ENCODE measurements around the gene AKAP9.
"Not testable (repeated sequence)": the region's sequence is repeated elsewhere in the genome, so short reads cannot be mapped to it uniquely, and the experiment has no call there.

AKAP9 gene

DNA sequence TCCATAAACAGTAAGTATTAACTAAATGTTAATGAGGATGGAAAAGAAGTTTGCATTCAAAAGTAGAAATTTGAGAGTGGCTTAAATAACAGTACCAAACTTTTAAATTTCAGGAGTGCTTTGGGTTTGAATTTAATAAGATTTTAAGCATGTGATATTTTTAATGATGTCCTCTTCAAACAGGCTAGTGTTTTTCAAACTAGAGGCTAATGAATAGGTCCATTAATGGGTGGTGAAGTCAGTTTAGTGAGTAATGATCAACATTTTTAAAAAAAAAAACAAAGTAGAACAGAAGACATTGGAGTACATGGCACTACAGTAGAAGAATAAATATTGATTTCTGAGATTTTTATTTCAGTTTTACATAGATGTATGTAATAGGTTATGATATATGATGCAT is 72.9 kb downstream of the AKAP9 start:
- DNase-seq: no peak

DNA sequence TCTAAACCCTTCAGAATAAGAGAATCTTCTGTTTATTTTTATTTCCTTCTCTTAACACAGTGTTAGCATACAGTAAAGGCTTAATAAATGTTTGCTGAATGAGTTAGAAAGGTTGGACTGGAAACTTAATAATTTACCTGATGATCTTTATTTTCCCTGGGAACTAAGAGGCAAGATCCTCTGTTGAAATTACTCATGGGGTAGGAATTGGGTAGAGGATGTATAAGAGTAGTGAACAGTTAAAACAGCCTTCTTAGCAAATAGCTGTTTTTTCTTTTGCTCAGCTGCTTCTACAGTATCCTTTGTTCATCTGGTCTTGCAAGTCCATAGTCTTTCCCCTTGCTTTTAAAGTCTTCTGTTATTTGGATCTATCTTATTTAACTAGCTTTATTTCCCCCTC is 80.0 kb downstream of the AKAP9 start:
- DNase-seq: no peak

DNA sequence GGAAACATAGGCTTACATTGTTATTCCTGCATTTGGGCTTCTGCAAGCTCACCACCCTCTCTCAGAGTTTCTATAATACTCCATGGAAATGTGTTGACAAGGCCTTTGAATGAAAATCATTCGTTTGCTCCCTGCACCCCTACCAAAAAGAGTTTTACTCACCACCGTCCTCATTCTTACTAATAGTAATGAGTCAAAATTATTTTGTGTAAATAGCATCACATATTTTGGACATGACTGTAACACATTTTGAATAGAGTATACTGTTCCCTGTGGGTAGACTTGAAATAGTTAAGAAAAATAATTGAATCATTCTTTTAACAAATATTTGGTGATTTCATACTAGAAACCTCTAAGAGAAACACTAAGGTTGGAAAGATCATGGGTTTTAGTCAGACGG is 84.6 kb downstream of the AKAP9 start:
- DNase-seq: no peak

DNA sequence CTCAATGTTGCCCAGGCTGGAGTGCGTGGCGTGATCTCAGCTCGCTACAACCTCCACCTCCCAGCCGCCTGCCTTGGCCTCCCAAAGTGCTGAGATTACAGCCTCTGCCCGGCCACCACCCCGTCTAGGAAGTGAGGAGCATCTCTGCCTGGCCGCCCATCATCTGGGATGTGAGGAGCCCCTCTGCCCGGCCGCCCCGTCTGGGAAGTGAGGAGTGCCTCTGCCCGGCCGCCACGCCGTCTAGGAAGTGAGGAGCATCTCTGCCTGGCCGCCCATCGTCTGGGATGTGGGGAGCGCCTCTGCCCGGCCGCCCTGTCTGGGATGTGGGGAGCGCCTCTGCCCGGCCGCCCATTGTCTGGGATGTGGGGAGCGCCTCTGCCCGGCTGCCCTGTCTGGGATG is 86.0 kb downstream of the AKAP9 start:
- not testable (repeated sequence) for DNase-seq

DNA sequence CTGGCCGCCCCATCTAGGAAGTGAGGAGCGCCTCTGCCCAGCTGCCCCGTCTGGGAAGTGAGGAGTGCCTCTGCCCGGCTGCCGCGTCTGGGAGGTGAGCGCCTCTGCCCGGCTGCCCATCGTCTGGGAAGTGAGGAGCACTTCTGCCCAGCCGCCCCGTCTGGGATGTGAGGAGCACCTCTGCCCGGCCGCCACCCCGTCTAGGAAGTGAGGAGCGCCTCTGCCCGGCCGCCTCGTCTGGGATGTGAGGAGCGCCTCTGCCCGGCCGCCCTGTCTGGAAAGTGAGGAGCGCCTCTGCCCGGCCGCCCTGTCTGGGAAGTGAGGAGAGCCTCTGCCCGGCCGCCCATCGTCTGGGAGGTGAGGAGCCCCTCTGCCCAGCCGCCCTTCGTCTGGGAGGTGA is 86.5 kb downstream of the AKAP9 start:
- not testable (repeated sequence) for DNase-seq

DNA sequence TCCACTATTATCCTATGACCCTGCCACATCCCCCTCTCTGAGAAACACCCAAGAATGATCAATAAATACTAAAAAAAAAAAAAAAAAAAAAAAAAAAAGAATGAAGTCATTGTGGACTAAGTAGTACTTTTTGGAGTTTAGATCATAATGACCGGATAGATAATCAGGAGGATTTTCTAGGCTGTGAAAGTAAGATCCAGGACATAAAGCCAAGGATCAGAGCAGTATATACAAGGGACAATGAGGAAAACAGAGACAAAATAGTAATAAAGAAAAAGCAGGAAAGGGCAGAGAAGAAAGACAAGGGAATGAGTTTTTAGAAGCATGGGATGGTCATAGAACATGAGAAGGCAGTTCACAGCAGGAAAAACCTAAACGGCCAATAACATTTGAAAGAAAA is 87.6 kb downstream of the AKAP9 start:
- peak; percentile 8 for DNase-seq

DNA sequence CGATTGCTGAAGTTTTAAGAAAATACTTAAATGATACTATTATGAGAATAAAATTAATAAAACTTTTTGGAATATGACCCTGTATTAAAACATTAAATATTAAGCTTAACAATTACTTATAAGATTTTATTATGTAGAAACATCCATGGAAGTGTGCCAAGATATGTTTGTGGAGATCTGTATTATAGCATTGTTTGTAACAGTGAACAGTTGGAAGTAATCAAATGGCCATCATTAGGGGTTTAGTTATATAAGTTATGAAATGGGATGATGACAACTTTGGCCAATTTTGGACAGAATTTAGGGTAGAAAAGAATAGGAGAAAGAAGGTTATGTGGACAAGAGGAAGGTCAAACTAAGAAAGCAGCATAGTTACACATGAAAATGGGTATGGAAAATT is 88.0 kb downstream of the AKAP9 start:
- DNase-seq: no peak

DNA sequence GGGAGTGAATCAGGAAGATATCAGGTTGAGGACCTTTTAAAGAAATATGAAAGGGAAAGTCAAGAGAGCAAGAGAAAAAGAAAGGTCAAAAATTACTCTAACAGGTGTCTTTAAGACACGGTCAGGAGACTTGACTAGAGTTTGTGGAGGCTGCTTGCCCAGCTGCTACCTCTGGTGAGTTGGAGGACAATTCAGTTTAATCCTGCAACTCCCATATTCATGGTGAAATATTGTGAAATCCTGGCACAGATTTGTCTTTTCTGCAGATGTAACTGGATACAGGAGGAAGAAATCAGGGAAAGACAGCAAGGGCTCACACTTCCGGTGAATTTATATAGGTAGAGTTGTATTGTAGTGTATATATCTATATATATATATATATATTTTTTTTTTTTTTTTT is 93.5 kb downstream of the AKAP9 start:
- no peak for DNase-seq

DNA sequence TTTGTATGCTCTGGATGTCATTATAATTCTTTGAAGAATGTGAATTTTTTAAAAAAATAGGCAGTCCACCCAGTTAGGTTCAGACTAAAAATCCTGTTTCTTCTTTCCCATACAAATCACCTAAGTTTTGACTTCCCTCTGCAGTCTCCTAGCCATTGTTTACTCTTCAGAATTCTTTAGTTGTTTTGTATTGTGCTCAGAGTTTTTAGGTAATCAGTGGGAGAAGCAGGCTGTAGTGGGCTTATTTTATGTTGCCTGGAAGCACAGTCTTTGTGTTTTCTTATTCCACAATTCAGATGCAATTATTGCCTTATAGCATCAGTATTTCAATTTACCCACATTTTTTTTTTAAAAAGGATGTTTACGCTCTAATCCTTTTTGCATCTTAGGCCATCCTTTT is 94.9 kb downstream of the AKAP9 start:
- no peak for DNase-seq

DNA sequence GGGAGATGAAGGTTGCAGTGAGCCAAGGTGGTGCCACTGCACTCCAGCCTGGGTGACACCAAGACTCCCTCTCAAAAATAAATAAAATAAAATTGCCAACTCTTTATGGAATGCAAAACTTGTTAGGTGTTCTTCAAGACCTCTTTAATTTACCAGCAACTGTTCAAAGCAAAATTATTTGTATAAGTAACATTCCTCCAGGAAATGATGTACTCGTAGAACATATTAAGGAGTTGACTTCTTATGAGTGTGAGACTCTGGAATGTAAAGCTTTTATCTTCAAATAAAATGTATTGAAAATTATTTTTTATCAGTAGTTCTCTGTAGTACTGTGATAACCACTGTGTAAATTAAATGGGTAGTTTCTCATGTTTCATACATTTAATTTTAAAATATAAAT is 99.2 kb downstream of the AKAP9 start:
- no peak for DNase-seq

DNA sequence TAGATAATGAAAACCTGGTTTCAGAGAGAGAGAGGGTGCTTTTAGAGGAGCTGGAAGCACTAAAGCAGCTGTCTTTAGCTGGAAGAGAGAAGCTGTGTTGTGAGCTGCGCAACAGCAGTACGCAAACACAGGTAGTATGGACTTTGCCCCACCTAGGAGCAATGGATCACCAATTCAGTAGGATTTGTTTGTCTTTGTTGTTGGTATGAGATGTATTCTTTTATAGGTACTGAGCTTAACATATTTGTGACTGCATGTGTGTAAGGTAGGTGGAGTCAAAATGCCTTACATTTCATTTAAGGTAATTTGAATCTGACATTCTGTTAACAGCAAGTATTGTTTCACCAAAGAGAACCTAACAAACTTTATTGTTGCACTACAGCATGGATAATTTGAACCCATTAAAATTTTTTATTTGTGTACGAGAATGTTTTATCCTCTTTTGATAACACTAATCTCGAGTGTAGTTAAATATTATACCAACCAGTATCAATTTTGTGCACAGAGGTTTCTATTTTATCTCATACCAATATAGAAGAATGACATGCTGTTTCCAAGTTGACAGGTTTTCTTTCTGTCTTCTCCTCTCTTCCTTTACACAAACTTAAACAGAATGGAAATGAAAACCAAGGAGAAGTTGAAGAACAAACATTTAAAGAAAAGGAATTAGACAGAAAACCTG is 101.5 kb downstream of the AKAP9 start:
- DNase-seq: no peak

DNA sequence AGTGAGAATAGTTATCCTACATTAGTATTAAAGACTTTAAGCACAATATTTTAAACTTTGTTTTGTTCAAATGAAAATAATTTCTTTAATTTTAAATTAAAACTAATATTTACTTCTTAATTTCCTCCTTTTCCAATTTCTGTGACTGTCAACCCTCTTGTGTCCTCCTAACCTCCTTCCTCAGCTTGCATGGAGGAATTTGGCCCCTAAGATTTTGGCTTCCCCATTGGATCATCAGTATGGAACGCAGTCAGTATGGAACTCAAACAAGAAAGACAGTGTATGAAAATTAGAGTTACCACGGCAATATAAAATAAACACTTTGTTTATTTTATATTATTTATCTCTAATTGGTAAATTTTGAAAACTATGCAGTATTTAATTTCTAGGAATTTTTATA is 102.4 kb downstream of the AKAP9 start:
- no peak for DNase-seq

DNA sequence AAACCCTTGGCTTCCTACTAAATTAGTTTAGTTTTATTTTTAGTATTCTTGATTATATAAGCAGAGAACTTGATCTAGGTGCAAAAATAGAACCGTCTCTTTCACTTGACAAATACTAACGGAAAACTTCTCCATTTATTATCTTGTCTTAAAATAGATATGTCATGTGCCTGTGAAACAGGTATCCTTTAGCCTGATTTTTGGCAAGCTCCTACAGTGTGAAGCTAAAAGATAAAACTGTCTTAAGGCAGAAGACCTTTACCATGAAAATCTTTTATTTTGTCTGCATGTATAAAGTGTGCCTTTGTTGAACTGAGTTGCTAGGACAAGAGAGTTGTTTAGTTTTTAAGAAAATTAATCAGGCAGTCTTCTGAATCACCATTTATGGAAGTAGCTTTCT is 103.0 kb downstream of the AKAP9 start:
- no peak for DNase-seq

DNA sequence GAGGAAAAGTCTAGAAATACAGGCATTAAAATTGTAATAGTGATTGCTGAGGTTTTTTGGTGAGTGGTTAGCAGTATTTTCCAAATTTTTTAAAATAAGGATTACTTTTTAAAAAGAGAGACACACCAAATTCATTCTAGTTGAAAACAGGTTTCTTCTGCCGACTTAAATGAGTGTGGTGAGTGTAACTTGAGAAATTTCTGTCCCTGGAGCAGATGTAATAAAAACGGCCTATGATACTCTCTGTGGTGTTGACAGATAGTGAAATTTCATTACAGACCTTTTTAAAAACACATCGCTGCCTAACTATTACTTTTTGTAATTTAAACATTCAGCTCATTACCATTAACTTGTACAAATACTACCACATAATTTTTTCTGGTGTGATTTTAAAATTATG is 103.5 kb downstream of the AKAP9 start:
- no peak for DNase-seq

DNA sequence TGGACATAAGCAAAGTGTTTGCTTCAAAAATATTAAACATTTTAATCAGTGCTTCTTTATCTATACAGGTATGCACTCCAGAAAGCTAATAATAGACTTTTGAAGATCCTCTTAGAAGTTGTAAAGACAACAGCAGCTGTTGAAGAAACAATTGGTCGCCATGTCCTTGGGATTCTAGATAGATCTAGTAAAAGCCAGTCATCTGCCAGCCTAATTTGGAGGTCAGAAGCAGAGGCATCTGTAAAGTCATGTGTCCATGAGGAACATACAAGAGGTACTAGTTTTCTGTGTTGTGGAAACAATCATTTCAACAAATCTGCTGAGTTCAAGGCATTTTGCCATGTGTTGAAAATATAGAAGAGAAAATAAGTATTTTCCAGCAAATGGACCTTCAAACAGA is 104.3 kb downstream of the AKAP9 start:
- peak; percentile 79 for DNase-seq

DNA sequence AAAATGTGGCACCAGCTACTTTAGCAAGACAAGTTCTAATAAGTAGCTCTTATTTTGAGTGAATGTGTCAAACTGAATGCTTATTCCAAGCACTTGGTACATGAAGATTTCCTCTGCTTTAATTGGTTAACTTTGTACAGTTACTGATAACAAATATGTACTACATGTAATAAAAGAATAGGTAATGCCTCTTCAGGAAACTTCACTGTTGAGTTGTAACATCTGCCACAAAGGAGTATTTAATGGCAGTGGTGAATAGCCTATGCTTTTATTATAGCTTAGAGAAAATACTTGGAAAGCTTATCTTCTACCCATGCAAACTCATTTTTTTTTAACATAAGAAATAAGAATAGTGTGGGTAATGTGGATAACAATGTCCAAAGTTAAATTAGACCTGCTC is 111.0 kb downstream of the AKAP9 start:
- DNase-seq: no peak

DNA sequence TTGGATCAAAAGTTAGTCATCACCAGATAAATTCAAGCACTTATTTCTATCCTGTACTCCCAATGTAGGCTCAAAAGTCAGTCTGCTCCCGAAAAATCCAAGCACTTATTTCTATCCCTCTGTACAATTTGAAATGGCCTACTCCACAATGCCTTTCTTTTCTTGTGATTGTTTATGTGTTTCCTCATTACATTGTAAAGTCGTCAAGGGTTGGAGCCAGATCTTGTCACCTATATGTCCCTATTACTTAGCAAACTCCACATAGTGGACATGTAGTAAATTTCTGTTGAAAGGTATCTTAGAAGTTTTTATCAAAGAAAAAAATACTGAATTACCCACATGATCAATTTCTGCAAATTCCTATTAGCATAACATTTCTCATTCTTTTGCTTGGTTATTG is 111.5 kb downstream of the AKAP9 start:
- DNase-seq: no peak

DNA sequence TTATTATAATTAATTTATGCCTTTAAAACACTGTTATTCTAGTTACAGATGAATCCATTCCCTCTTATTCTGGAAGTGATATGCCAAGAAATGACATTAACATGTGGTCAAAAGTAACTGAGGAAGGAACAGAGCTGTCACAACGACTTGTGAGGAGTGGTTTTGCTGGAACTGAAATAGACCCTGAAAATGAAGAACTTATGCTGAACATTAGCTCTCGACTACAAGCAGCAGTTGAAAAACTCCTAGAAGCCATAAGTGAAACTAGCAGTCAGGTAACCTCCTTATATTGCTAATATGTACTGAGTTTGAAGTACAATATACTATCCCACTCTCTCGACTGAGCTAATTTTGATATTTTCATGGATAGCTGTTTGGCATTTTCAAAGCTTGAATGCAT is 112.0 kb downstream of the AKAP9 start:
- no peak for DNase-seq

DNA sequence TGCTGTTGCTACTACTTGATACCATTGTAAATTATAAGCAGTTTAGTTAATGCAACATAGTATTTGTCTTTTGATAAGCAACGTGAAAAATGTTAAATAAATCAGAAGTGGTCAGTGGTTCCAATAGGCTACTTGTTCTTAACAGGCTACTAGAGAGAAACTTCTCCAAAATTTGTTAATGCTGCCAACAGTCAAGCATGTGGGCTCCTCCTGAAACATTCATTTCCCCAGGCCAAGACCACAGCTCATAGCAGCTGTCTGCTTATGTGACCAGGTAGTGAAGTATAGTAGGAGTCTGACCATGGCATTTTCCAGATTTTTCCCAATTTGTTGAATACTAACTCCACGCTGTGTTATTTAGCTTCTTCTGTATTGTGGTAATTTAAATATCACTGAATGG is 112.7 kb downstream of the AKAP9 start:
- DNase-seq: no peak

DNA sequence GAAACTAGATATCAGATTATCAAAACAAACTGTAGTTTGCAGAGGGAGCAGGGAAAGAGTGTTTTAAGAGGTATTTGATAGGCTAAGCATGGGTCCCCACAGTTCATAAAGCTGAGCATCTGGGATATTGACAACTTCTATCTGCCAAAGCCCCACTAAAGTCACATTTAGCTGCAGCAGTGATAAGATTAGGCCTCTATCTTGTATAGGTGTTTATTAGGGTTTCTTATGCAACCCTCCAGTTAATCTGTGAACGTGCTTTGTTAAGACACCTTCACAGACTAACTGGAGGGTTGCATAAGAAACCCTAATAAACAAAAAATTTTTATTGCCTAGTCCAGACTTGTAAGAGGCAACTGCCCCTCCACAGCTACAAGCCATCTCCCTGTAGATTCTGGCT is 115.6 kb downstream of the AKAP9 start:
- DNase-seq: peak; percentile 34

DNA sequence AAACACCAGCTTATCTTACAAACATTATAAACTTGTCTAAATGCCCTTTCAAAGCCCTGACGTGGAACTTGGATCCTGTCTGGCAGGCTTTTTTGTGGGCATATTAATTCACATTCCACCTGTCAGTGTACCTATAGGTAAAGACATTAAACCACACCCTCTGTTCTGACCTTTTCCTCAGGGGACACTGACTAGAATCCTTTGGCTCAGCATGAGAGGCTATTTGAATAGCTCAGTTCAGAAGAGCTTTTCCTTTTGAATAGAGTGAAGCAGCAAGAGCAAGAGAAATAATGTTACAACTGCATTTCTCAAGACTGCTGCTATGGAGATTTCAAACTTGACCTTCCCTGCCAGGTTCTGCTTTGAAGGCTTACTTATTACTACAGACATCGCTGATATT is 116.7 kb downstream of the AKAP9 start:
- DNase-seq: no peak

DNA sequence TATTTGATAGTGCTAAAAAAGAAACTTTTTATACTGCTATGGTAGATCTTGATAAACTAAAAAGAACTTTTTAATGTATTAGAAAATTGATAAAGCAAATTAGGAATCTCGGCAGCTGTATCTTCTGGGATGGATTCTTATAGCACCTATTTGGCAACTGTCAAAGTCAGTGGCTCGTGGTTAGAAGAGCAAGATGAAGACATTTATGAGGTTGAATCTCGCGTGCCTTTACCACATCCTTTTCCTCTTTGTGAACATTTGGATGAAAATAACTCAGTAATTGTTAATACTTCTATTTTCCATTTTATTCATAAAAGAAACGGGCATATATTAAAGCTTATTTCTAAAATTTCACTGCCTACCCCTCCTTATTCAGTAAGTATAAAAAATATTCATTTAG is 117.4 kb downstream of the AKAP9 start:
- no peak for DNase-seq

DNA sequence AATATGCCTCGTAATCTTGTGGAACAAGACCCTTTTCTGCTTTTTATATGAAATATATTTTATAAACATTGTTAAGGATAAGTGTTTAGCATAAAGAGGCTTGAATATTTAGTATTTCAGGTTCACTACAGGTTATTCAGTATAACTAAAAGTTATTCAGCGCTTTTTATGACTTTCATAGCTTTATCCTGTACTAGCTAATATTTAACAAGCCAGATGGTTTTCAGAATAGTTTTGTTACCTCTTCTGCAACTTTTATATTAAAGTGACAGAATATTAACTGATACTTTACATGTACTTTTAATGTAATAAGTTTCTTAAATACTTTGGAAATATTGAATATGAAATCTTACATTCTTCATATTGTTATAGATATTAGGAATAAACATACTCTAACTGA is 118.2 kb downstream of the AKAP9 start:
- no peak for DNase-seq

DNA sequence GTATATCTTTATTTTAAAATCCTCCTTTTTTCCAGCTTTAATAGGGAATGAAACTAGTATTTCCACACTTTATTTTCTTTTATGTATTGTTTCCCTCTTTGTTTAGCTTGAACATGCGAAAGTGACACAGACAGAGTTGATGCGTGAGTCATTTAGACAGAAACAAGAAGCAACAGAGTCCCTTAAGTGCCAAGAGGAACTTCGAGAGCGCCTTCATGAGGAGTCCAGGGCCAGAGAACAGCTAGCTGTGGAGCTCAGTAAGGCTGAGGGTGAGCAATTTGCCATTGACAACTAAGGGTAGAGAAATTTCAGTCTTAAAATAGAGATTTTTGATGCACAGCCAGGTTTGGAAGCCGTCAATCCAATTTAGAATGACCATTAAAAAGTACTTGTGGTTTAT is 120.5 kb downstream of the AKAP9 start:
- no peak for DNase-seq

DNA sequence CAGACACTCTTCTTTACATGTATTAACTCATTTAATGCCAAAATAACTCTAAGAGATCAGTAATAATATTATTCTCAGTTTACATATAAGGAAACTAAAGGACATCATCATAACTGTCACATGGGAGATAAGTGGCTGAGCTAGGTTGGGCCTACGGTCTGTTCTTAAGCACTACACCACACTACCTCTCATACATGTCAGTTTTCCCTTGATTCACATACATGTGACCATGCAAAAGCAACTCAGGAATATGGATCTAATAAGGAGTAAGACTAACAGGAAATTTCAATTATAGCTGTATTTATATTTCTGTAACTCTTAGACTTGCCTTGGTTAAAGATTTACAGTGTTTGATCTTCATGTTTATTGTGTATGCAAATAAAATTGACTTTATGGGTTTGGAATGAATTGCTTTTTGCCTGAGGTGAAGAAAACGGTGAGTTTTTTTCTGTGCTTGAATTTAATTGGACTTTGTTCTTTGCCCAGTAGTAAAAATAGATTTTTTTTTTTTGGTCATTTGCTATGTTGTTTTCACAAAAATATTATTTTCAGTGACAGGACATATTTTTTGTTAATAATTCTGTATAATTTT is 123.9 kb downstream of the AKAP9 start:
- no peak for DNase-seq

All from NCI-H82 (cell line).